Calu3 (cell line): ENCODE data around the gene PPP1R12C. TPM values are rescaled to one million over a fixed set of nuclear protein-coding genes. Genes with fewer than 3 reads are reported as not detected.
A peak's percentile ranks its signal among the peaks of the same experiment; 100 is the strongest.

Experiments
- BruUV-seq: library from RNA; stranded (reverse); fragments of 400-500 nt; replicated peaks from 2 replicates; lab custom pipeline; 2021; lab: Mats Ljungman, UMichigan
- CTCF ChIA-PET: fragments of 300-600 bp; sonication (Branson Sonifier 250); formaldehyde crosslinking; loops from one replicate; lab custom pipeline; 2022; ENCODE audit warnings: antibody characterized with exemption; lab: Charles Lee
- DNase-seq: peaks from one replicate; pipeline ENCODE4 v3.0.0; 2022
- H3K27ac Mint-ChIP-seq: one replicate; pipeline ENCODE4 v1.8.0; 2022; ENCODE audit warnings: mixed read lengths; ENCODE audit not compliant: unreplicated experiment
- H3K27me3 Mint-ChIP-seq: one replicate; pipeline ENCODE4 v1.8.0; 2022; ENCODE audit warnings: mixed read lengths; ENCODE audit not compliant: unreplicated experiment
- H3K36me3 Mint-ChIP-seq: one replicate; pipeline ENCODE4 v1.8.0; 2022; ENCODE audit warnings: mild to moderate bottlenecking, moderate library complexity, mixed read lengths; ENCODE audit not compliant: insufficient read depth, unreplicated experiment
- H3K4me1 Mint-ChIP-seq: one replicate; pipeline ENCODE4 v1.8.0; 2022; ENCODE audit warnings: mild to moderate bottlenecking, low read depth, mixed read lengths; ENCODE audit not compliant: unreplicated experiment
- H3K4me3 Mint-ChIP-seq: one replicate; pipeline ENCODE4 v1.8.0; 2022; ENCODE audit warnings: mild to moderate bottlenecking, low read depth, moderate library complexity, mixed read lengths; ENCODE audit not compliant: unreplicated experiment
- H3K9me3 Mint-ChIP-seq: one replicate; pipeline ENCODE4 v1.8.0; 2022; ENCODE audit warnings: low read depth, mixed read lengths; ENCODE audit not compliant: unreplicated experiment
- CTCF ChIP-seq: fragments of 200-600 bp; IDR thresholded peaks from one replicate; pipeline ENCODE4 v1.8.0; 2022; ENCODE audit warnings: antibody characterized with exemption; ENCODE audit not compliant: unreplicated experiment
- intact Hi-C: fragments of 100-400 bp; cut with micrococcal nuclease; formaldehyde crosslinking; loops from one replicate; pipeline ENCODE4 v1.10.0; 2022; ENCODE audit not compliant: unreplicated experiment
- total RNA-seq: library from RNA; stranded (reverse); gene quantifications from 2 replicates; pipeline ENCODE4 v1.2.3, GENCODE V29; 2022

Gene PPP1R12C
- total RNA-seq, 1 experiment from 2014 or later = 151 TPM

- peaks cover 51% of the 10 kb centered on the region for H3K36me3 Mint-ChIP-seq
- H3K4me3 Mint-ChIP-seq = no peak overlapping the region
- peaks cover 24% of the 10 kb centered on the region for H3K4me1 Mint-ChIP-seq
- no peak overlapping the region for H3K27ac Mint-ChIP-seq
- CTCF ChIA-PET = interaction anchor here (1.6 kb wide), 1 partner anchor 10 kb away, joined by 3 read pairs; no protein-coding TSS in a partner anchor
- intact Hi-C loops = no loop called here
- no peak for TF ChIP-seq CTCF
- DNase-seq = no peak
- H3K9me3 Mint-ChIP-seq = no peaks in the 10 kb centered on the region
- H3K27me3 Mint-ChIP-seq = peaks cover 23% of the 10 kb centered on the region
- BruUV-seq = no TSS peak
Observed at GRCh38 chr19:55161571-55162322, 44.3 kb upstream of the PPP1R12C start.

- BruUV-seq = no TSS peak
- no peak for DNase-seq
- Mint-ChIP-seq H3K4me3 (no peak overlapping the region), H3K27me3 (peaks cover 29% of the 10 kb centered on the region), H3K9me3 (no peaks in the 10 kb centered on the region), H3K36me3 (peaks cover 49% of the 10 kb centered on the region), H3K27ac (no peak overlapping the region), H3K4me1 (peaks cover 24% of the 10 kb centered on the region)
- TF ChIP-seq CTCF = no peak
- intact Hi-C loops = no loop called here
- CTCF ChIA-PET = interaction anchor here (0.7 to 2.5 kb wide), 9 partner anchors 10 to 246 kb away, joined by 3 to 14 read pairs (median 6); partner anchors contain the start of genes KMT5C and UBE2S
Observed at GRCh38 chr19:55160986-55161365, 43.5 kb upstream of the PPP1R12C start.

- peaks cover 43% of the 10 kb centered on the region for H3K36me3 Mint-ChIP-seq
- H3K4me1 Mint-ChIP-seq = peaks cover 24% of the 10 kb centered on the region
- no peak overlapping the region for H3K27ac Mint-ChIP-seq
- TF ChIP-seq CTCF = peak; percentile 96
- intact Hi-C loops = no loop called here
- H3K4me3 Mint-ChIP-seq = no peak overlapping the region
- CTCF ChIA-PET = interaction anchor here (0.7 to 2.5 kb wide), 9 partner anchors 9 to 247 kb away, joined by 3 to 14 read pairs (median 6); partner anchors contain the start of genes KMT5C and UBE2S
- no peaks in the 10 kb centered on the region for H3K9me3 Mint-ChIP-seq
- no TSS peak for BruUV-seq
- H3K27me3 Mint-ChIP-seq = peaks cover 29% of the 10 kb centered on the region
- peak; percentile 98 for DNase-seq
Observed at GRCh38 chr19:55160128-55160985, 42.9 kb upstream of the PPP1R12C start.

GRCh38 chr19:55158848-55159749 is 41.7 kb upstream of the PPP1R12C start:
- H3K4me1 Mint-ChIP-seq = peaks cover 24% of the 10 kb centered on the region
- no peaks in the 10 kb centered on the region for H3K9me3 Mint-ChIP-seq
- peaks cover 29% of the 10 kb centered on the region for H3K27me3 Mint-ChIP-seq
- BruUV-seq = no TSS peak
- intact Hi-C loops = no loop called here
- DNase-seq = peak; percentile 59
- CTCF ChIA-PET = interaction anchor here (0.6 to 2.5 kb wide), 5 partner anchors 16 to 457 kb away, joined by 3 to 13 read pairs (median 5); partner anchors contain the start of genes KMT5C and UBE2S
- no peak for TF ChIP-seq CTCF
- H3K4me3 Mint-ChIP-seq = no peak overlapping the region
- H3K27ac Mint-ChIP-seq = no peak overlapping the region
- peaks cover 41% of the 10 kb centered on the region for H3K36me3 Mint-ChIP-seq
